Measurements from ENCODE around the gene DYNLT2. TPM values are rescaled to one million over a fixed set of nuclear protein-coding genes. Genes with fewer than 3 reads are reported as not detected.

Gene DYNLT2
- total and polyA plus RNA-seq, 9 donors: 2.3 to 4.0 (median 3.0) TPM

DNA sequence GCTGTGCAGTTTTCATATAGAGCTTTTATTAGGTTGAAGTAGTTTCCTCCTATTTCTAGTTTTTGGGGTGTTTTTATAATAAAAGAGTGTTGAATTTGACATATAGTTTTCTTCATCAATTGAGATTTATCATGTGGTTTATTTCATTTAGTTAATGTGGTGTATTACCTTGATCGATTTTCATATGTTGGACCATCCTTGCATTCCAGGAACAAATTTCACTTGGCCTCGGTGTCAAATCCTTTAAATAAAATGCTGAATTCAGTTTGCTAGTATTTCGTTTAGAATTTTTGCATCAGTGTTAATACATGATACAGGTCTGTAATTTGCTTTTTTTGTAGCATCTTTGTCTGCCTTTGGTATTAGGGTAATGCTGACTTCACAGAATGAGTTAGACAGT, 6.0 kb downstream of the DYNLT2 start:
- WGBS (ENCODE audit: insufficient coverage): no CpG with 5 or more reads among the region's 3 CpGs
- H3K27me3 ChIP-seq (ENCODE audit: control insufficient read depth, insufficient read depth, low read length): no peaks in the 10 kb centered on the region
- H3K27ac ChIP-seq (ENCODE audit: low read length): no peak overlapping the region
- no peaks in the 10 kb centered on the region for H3K36me3 ChIP-seq (ENCODE audit: control insufficient read depth, insufficient read depth, low read length)
- no peak for DNase-seq
- H3K9me3 ChIP-seq (replicated peaks; ENCODE audit: control insufficient read depth, low read depth, low read length): no peaks in the 10 kb centered on the region
- no peak overlapping the region for H3K4me3 ChIP-seq (ENCODE audit: low read length)
- H3K4me1 ChIP-seq (ENCODE audit: control insufficient read depth, insufficient read depth, low read length): no peaks in the 10 kb centered on the region

DNA sequence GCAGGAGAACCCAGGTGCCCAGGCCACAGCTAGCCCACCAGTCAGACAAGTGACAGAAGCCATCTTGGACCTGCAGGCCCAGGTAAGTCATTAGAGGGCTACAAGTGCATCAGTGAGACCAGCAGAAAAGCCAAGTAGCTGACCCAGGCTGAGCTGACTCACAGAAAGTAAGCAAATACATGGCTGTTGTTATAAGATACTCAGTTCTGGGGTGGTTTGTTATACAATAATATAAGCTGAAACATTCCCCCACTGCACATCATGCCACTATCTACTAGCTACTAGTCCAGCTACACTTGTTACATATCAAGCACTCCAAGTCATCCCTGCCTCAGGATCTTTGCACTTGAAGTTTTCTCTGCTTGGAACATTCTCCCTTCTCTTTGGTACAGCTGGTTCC, 10.0 kb downstream of the DYNLT2 start:
- Histone ChIP-seq H3K4me1 (ENCODE audit: control insufficient read depth, insufficient read depth, low read length) (peaks cover 14% of the 10 kb centered on the region), H3K4me3 (ENCODE audit: low read length) (no peak overlapping the region), H3K27me3 (ENCODE audit: control insufficient read depth, insufficient read depth, low read length) (no peaks in the 10 kb centered on the region), H3K27ac (ENCODE audit: low read length) (no peak overlapping the region), H3K36me3 (ENCODE audit: control insufficient read depth, insufficient read depth, low read length) (no peaks in the 10 kb centered on the region), H3K9me3 (replicated peaks; ENCODE audit: control insufficient read depth, low read depth, low read length) (no peaks in the 10 kb centered on the region)
- no peak for DNase-seq

DNA sequence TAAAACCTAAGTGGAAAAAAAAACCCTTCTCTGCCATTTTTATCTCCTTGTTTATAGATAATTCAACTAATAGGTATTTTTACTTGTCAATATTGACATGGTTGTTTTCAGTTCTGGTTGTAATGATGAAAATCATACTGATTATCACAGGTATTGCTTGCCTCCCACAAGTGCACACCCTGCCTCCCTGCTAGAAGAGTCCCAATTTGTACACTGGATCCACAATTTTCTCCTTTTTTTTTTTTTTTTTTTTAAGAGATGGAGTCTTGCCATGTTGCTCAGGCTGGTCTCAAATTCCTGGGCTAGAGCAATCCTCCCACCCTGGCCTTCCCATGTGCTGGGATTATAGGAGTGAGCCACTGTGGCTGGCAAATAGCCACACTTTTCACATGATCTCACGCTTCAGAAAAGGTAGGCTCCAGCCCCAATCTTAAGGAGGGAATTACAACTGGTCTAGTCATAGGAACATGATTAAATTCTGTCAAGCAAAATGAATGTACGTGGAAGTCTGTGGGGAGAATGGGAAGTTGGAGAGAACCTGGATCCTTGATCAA, 12.3 kb downstream of the DYNLT2 start:
- no peak for DNase-seq
- no peak overlapping the region for H3K4me3 ChIP-seq (ENCODE audit: low read length)
- peaks cover 14% of the 10 kb centered on the region for H3K4me1 ChIP-seq (ENCODE audit: control insufficient read depth, insufficient read depth, low read length)
- H3K27ac ChIP-seq (ENCODE audit: low read length): no peak overlapping the region
- no CpG with 5 or more reads among the region's 2 CpGs for WGBS (ENCODE audit: insufficient coverage)
- no peaks in the 10 kb centered on the region for H3K36me3 ChIP-seq (ENCODE audit: control insufficient read depth, insufficient read depth, low read length)
- H3K27me3 ChIP-seq (ENCODE audit: control insufficient read depth, insufficient read depth, low read length): no peaks in the 10 kb centered on the region
- H3K9me3 ChIP-seq (replicated peaks; ENCODE audit: control insufficient read depth, low read depth, low read length): no peaks in the 10 kb centered on the region

DNA sequence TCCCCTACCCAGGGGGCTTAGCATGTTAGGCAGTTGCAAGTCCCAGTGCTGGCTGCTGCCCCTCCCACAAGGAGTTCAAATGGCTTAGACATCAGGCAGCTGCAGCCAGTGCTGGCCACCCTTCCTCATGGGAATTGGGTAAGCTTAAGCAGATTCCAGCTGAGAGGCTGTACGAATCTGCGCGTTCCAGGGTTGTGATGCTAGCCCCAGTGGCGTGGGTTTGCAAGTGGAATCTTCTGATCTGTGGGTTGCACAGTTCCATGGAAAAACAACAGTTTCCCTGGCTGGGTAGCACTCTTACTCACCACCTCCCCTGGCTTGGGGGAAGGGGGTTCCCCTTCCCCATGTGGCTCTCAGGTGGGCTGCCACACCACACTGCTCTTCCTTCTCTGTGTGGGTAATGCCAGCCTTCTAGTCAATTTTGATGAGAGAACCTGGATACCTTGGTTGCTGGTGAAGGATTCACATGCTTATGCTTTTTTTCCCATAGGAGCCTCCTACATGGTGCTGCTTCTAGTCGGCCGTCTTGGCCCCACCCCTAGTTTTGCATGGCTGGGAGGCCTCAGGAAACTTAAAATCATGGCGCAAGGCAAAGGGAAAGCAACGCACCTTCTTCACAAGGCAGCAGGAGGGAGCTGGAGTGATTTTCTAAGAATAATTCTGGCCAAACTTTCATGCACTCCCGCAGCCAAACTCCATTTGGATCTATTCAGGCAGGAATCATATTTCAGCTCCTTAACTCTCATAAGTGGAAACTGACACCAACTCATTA, 13.0 kb downstream of the DYNLT2 start:
- WGBS (ENCODE audit: insufficient coverage): 30% methylated on average over 7 of the region's 9 CpGs
- H3K9me3 ChIP-seq (replicated peaks; ENCODE audit: control insufficient read depth, low read depth, low read length): no peaks in the 10 kb centered on the region
- H3K27ac ChIP-seq (ENCODE audit: low read length): no peak overlapping the region
- no peaks in the 10 kb centered on the region for H3K27me3 ChIP-seq (ENCODE audit: control insufficient read depth, insufficient read depth, low read length)
- DNase-seq: peak; percentile 61
- H3K36me3 ChIP-seq (ENCODE audit: control insufficient read depth, insufficient read depth, low read length): no peaks in the 10 kb centered on the region
- H3K4me1 ChIP-seq (ENCODE audit: control insufficient read depth, insufficient read depth, low read length): peaks cover 14% of the 10 kb centered on the region
- no peak overlapping the region for H3K4me3 ChIP-seq (ENCODE audit: low read length)

DNA sequence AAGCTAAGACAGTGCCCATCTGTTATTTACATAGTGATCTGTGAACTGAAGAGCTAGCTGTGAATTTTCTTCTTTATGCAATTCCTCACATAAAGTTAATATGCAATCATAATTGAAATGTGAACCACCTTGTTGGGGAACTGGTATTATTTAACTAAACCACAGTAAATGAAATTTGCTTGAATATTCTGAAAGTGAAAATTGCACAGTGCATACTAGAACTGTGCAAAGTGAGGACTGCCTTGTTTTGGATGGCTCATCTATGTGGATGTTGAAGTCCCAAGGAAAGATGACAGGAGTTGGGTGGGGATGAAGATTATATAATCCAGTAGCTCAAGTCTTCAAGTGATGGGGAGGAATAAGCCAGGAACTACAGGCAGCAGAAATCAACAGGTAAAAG, 21.4 kb downstream of the DYNLT2 start:
- peaks cover 2% of the 10 kb centered on the region for H3K4me1 ChIP-seq (ENCODE audit: control insufficient read depth, insufficient read depth, low read length)
- H3K36me3 ChIP-seq (ENCODE audit: control insufficient read depth, insufficient read depth, low read length): no peaks in the 10 kb centered on the region
- no peaks in the 10 kb centered on the region for H3K27me3 ChIP-seq (ENCODE audit: control insufficient read depth, insufficient read depth, low read length)
- no peak overlapping the region for H3K27ac ChIP-seq (ENCODE audit: low read length)
- no peak for DNase-seq
- H3K9me3 ChIP-seq (replicated peaks; ENCODE audit: control insufficient read depth, low read depth, low read length): no peaks in the 10 kb centered on the region
- no peak overlapping the region for H3K4me3 ChIP-seq (ENCODE audit: low read length)

DNA sequence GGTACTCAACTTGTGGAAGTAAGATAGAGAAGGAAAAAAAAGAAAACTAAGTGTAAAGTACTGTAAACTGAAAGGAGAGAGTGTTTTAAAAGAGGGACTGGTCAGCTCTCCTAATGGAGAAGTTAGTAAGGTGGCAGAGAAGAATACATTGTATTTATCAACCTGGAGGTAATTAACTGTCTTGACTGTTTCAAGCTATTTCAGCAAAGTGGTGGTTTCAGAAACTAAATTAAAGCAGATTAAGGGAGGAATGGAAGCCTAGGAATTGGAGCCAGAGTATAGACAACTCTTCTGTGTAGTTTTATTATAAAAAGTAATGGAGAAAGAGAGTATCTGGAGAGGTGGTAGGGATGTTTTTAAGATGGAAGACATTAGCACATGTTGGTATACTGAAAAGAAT, 24.4 kb downstream of the DYNLT2 start:
- Histone ChIP-seq H3K9me3 (replicated peaks; ENCODE audit: control insufficient read depth, low read depth, low read length) (no peaks in the 10 kb centered on the region), H3K27me3 (ENCODE audit: control insufficient read depth, insufficient read depth, low read length) (no peaks in the 10 kb centered on the region), H3K4me3 (ENCODE audit: low read length) (no peak overlapping the region), H3K36me3 (ENCODE audit: control insufficient read depth, insufficient read depth, low read length) (no peaks in the 10 kb centered on the region), H3K27ac (ENCODE audit: low read length) (no peak overlapping the region), H3K4me1 (ENCODE audit: control insufficient read depth, insufficient read depth, low read length) (peaks cover 7% of the 10 kb centered on the region)
- no peak for DNase-seq

DNA sequence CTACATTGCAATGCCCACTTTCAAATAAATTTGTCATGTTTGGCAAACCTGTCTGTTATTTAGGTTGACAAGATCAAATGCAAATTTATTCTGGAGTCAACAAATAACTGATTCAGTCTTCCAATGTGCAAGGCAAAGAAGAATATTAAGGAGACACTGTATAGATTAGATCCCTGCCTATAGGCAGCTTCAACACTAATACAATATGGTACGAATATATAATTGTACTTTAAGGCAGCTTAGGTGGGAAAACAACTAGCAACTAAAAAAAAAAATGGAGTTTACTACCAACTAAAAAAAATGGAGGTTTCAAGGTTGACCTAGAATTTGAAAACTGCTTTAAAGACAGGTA, 25.3 kb downstream of the DYNLT2 start:
- Histone ChIP-seq H3K27me3 (ENCODE audit: control insufficient read depth, insufficient read depth, low read length) (no peaks in the 10 kb centered on the region), H3K4me1 (ENCODE audit: control insufficient read depth, insufficient read depth, low read length) (peaks cover 7% of the 10 kb centered on the region), H3K27ac (ENCODE audit: low read length) (no peak overlapping the region), H3K4me3 (ENCODE audit: low read length) (no peak overlapping the region), H3K9me3 (replicated peaks; ENCODE audit: control insufficient read depth, low read depth, low read length) (no peaks in the 10 kb centered on the region), H3K36me3 (ENCODE audit: control insufficient read depth, insufficient read depth, low read length) (no peaks in the 10 kb centered on the region)
- DNase-seq: no peak
- WGBS (ENCODE audit: insufficient coverage): no CpG with 5 or more reads among the region's 1 CpG

DNA sequence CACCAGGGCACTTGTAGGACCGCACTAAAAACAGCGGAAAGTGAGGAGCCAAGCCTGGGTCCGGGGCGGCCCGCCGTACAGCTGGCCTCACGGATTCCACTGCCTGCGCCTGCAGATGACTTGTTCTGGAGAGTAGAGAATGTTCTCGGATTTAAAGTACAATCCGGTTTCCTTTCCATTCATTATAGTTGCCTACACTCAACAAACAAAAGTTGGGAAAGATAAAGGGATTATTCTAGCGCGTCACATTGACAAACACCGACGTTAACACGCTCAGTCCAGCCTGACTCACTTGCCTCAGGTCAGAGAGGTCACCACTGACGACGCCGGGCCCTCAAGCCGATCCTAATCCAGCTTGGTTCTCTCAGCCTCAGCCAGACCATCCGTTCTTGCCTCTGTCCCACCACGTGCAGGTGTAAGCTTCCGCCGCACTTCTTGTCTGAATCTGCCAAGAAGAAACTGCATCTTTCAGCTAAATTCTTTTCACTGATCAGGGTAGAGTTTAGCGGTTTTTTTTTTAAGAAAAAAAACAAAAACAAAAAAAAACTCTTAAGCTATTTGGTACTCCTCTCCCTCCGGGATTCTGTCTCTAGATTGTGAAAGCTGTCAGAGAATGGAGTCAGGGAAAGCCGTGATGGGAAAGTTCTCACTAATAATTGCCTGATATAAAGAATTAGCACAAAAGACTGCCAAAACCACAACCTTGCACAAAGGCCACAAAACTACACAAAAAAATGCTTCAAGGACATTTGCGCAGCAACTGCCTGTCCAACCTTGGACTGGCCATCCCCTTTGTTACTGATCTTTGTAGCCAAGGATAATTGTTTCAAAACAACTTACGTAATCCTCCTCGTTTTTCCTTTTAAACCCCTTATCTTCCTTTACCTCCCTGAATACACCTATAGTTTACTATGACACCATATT, 26.0 kb downstream of the DYNLT2 start:
- 17% methylated on average over 17 of the region's 29 CpGs for WGBS (ENCODE audit: insufficient coverage)
- Histone ChIP-seq H3K27ac (ENCODE audit: low read length) (peak overlapping the region; percentile 92), H3K36me3 (ENCODE audit: control insufficient read depth, insufficient read depth, low read length) (no peaks in the 10 kb centered on the region), H3K27me3 (ENCODE audit: control insufficient read depth, insufficient read depth, low read length) (no peaks in the 10 kb centered on the region), H3K4me3 (ENCODE audit: low read length) (peak overlapping the region; percentile 60), H3K4me1 (ENCODE audit: control insufficient read depth, insufficient read depth, low read length) (peaks cover 7% of the 10 kb centered on the region), H3K9me3 (replicated peaks; ENCODE audit: control insufficient read depth, low read depth, low read length) (no peaks in the 10 kb centered on the region)
- peak; percentile 71 for DNase-seq

DNA sequence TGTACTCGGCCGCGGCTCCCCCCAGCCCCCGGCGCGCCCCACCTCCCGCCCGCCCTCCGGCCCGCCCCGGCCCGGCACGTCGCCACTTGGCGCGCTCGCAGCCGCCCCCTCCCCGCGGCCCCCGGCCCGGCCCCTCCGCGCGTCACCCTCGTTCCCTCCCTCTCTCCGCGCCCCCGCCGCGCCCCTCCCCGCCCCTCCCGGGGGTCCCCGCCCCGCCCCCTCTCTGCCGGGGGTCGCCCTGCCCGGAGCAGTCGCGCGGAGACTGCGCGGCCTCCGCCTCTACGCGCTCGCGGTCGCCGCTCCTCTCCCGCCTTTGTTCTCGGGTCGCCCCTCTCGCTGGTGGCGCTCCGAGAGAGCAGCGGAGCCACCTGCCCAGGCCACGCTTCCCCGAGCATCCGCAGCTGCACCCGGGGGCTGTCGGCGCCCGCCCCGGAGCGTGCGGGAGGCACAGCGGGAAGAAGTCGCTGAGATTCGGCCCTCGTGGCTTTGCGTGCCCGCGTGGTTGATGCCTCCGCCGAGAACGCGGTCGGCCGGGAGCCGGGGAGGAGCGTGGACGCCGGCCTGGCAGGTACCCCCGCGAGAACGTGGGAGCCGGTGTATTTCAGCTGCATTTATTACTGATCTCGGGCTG, 26.8 kb downstream of the DYNLT2 start, which contains the start of gene PHF10:
Gene PHF10, minus strand, starts transcription at position 7 of the 631 bp plus-strand sequence. CDS start 569 bp downstream, outside the sequence.
- Histone ChIP-seq H3K27ac (ENCODE audit: low read length) (peak within 1 kb of the TSS; percentile 92), H3K4me3 (ENCODE audit: low read length) (peak within 1 kb of the TSS; percentile 74), H3K27me3 (ENCODE audit: control insufficient read depth, insufficient read depth, low read length) (no peaks in the 10 kb centered on the region), H3K36me3 (ENCODE audit: control insufficient read depth, insufficient read depth, low read length) (no peaks in the 10 kb centered on the region), H3K4me1 (ENCODE audit: control insufficient read depth, insufficient read depth, low read length) (peaks cover 7% of the 10 kb centered on the region), H3K9me3 (replicated peaks; ENCODE audit: control insufficient read depth, low read depth, low read length) (no peaks in the 10 kb centered on the region)
- DNase-seq: peak; percentile 86
- 0% methylated on average over 51 of the region's 89 CpGs for WGBS (ENCODE audit: insufficient coverage)

DNA sequence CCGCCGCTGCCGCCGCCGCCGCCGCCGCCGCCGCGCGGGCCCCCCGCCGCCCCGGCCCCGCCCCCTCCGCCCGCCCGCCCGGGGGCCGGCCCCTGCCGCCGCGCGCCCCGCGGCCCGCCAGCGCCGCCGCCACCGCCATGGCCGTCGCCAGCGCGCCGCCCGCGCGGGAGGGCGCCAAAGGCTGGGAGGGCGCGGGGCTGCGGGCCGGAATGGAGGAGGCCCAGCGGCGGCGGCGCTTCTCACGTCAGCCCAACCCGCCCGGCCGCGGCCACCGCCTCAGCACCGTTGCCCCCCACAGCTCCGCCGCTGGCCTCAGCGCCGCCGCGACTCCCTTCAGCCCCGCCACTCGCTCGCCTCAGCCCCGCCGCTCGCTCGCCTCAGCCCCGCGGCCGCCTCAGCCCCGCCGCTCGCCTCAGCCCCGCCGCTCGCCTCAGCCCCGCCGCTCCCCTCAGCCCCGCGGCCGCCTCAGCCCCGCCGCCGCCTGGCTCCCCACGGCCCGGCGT, 27.3 kb downstream of the DYNLT2 start:
- Histone ChIP-seq H3K36me3 (ENCODE audit: control insufficient read depth, insufficient read depth, low read length) (peaks cover 1% of the 10 kb centered on the region), H3K4me1 (ENCODE audit: control insufficient read depth, insufficient read depth, low read length) (peaks cover 7% of the 10 kb centered on the region), H3K4me3 (ENCODE audit: low read length) (no peak overlapping the region), H3K27ac (ENCODE audit: low read length) (peak overlapping the region; percentile 26), H3K27me3 (ENCODE audit: control insufficient read depth, insufficient read depth, low read length) (no peaks in the 10 kb centered on the region), H3K9me3 (replicated peaks; ENCODE audit: control insufficient read depth, low read depth, low read length) (no peaks in the 10 kb centered on the region)
- WGBS (ENCODE audit: insufficient coverage): under 1% methylated on average over 81 of the region's 89 CpGs
- DNase-seq: peak; percentile 55

Measured in muscle of leg (tissue), 11 donors.